Esophagus squamous epithelium (tissue), 5 donors: ENCODE results near the gene DENND10. TPM values are rescaled to one million over a fixed set of nuclear protein-coding genes. Genes with fewer than 3 reads are reported as not detected.

Experiments
- DNase-seq: peaks from one replicate; lab custom pipeline; 2025; lab: John Stamatoyannopoulos, UW
- H3K27ac ChIP-seq, 4 donors: fragments of 200-600 bp; sonication (generic); one replicate each; pipeline ENCODE4 v1.5.1; 2016 to 2019; ENCODE audit warnings: mild to moderate bottlenecking in 1 of 4
- H3K27me3 ChIP-seq, 4 donors: fragments of 200-600 bp; sonication (generic); 1 replicate in 3 of 4; 2 replicates in 1 of 4; pipeline versions ENCODE4 v1.5.1 to v1.6.0; 2017 to 2021; ENCODE audit warnings: antibody characterized with exemption in 1 of 4
- H3K36me3 ChIP-seq, 3 donors: fragments of 200-600 bp; sonication (generic); one replicate each; pipeline ENCODE4 v1.5.1; 2016 to 2019
- H3K4me1 ChIP-seq, 3 donors: fragments of 200-600 bp; sonication (generic); one replicate each; pipeline ENCODE4 v1.5.1; 2017 to 2019
- H3K4me3 ChIP-seq, 4 donors: fragments of 200-600 bp; sonication (generic); 1 replicate in 3 of 4; 2 replicates in 1 of 4; pipeline ENCODE4 v1.5.1; 2016 to 2019; ENCODE audit warnings: mild to moderate bottlenecking in 2 of 4, moderate library complexity in 1 of 4
- H3K9me3 ChIP-seq, 3 donors: fragments of 200-600 bp; sonication (generic); one replicate each; pipeline ENCODE4 v1.5.1; 2016 to 2019
- POLR2A ChIP-seq, 4 donors: fragments of 450-650 bp; IDR thresholded peaks; one replicate each; pipeline ENCODE4 v1.6.1; 2017; ENCODE audit warnings: antibody characterized with exemption in 4 of 4, mild to moderate bottlenecking in 4 of 4, moderate library complexity in 3 of 4
- WGBS, 2 donors: methylation state at CpG; one replicate each; pipeline ENCODE4 v1.1.5; 2018; 5-methylcytosine and 5-hydroxymethylcytosine counted together
- intact Hi-C: fragments of 100-400 bp; cut with DNase I; formaldehyde crosslinking; loops from one replicate; pipeline ENCODE4 v1.15.0; 2022
- total RNA-seq, 4 donors: library from RNA; depleted of rRNA; stranded (reverse); fragments of >200 nt; gene quantifications; one replicate each; pipeline ENCODE4 v1.1.0, GENCODE V29; 2016
- TF ChIP-seq, protein P1 (sequence below), 6 experiments: fragments of 450-650 bp in 4 of 6; fragments of 200-600 bp in 2 of 6; sonication (generic) in 2 of 6; IDR thresholded peaks; one replicate each; pipeline ENCODE4 v1.5.1; 2016 to 2019; ENCODE audit warnings: antibody characterized with exemption in 6 of 6, mild to moderate bottlenecking in 4 of 6, moderate library complexity in 4 of 6
- donor health status: DM: yes; HTN: yes; CAD: no.

The DENND10 gene
- total RNA-seq, 4 donors from 2014 or later, result 20.8 to 43.6 (median 37.1) TPM

DNA sequence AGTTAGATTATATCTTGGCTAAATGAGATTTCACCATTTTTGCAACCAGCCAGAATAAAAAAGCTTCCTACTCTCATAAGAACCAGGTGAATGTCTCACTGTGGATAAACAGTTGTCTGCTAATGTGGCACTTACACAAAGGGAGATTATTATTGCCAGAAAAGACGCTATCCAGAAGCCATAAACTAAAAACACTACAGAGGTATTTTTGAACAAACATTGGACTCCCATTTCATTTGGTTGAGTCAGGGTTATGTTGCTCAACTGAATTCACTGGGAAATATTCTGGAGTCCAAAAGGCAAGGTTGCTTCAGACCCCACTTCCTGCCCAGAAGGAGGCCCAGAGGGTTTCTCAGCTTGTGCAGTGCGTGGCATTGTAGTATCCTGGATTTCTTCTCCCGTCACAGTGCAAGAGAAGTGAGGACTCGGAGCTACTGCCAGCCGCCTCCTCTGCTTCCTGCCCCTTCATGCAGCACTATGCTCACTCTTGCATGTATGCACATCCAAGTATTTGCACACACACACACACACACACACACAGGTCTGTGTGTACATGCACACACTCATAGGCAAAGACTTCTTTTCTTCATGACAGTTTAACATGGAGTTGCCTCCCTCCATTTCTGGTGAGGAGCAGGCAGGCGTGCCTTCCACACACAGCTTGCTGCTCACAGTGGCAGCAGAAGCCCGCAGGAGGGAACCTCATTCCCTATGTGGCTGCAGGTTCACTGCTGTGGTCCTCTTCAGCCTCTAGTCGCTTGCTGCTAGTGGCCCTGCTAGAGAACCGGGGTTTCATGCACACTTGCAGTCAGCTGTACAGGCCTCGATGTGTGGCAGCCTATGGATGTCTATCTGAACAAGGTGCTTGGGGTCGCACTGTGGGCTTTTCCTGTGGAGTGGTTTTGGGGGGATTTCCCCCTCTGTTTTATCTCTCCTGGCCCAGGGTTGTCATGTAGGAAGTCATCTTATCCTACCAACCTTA lies 10.1 kb downstream of the DENND10 start:
- TF ChIP-seq, protein P1, sequence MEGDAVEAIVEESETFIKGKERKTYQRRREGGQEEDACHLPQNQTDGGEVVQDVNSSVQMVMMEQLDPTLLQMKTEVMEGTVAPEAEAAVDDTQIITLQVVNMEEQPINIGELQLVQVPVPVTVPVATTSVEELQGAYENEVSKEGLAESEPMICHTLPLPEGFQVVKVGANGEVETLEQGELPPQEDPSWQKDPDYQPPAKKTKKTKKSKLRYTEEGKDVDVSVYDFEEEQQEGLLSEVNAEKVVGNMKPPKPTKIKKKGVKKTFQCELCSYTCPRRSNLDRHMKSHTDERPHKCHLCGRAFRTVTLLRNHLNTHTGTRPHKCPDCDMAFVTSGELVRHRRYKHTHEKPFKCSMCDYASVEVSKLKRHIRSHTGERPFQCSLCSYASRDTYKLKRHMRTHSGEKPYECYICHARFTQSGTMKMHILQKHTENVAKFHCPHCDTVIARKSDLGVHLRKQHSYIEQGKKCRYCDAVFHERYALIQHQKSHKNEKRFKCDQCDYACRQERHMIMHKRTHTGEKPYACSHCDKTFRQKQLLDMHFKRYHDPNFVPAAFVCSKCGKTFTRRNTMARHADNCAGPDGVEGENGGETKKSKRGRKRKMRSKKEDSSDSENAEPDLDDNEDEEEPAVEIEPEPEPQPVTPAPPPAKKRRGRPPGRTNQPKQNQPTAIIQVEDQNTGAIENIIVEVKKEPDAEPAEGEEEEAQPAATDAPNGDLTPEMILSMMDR (IDR thresholded peaks at IDR 0.05), result no peak
- TF ChIP-seq POLR2A (IDR thresholded peaks at IDR 0.05), result no peak
- WGBS, 2 donors, result 76 to 81% methylated on average over 7 to 11 of the region's 11 CpGs

DNA sequence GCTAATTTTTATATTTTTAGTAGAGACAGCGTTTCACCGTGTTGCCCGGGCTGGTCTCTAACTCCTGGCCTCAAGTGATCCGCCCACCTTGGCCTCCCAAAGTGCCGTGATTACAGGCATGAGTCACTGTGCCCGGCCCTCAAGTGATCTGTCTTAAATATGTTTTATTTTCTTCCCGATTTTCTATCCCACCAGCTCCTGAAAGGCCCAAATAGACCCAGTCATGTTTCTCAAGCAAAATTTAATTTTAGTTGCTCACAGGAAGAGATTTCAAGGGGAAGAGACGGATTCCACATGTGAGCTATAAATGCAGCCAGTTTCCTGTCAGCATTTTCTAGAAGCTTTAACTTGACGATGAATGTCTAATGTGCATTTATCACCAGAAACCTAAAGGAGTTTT lies 12.0 kb downstream of the DENND10 start:
- H3K36me3 ChIP-seq, result peaks cover under 1 to 97% (median 29%) of the 10 kb centered on the region in 3 donors
- no peaks in the 10 kb centered on the region for H3K4me1 ChIP-seq
- H3K4me3 ChIP-seq, result no peak overlapping the region
- H3K27ac ChIP-seq, result no peak overlapping the region
- no peaks in the 10 kb centered on the region for H3K9me3 ChIP-seq
- H3K27me3 ChIP-seq, result no peaks in the 10 kb centered on the region
- intact Hi-C loops, result no loop called here
- 74 to 88% methylated on average over 9 of the region's 9 CpGs for WGBS, 2 donors
- TF ChIP-seq POLR2A (IDR thresholded peaks at IDR 0.05), result no peak
- TF ChIP-seq, protein P1 (IDR thresholded peaks at IDR 0.05), result no peak
- DNase-seq, result no peak

More for the DNA sequence above, 10.1 kb downstream of the DENND10 start:
- intact Hi-C loops, result no loop called here
- no peaks in the 10 kb centered on the region for H3K4me1 ChIP-seq
- H3K4me3 ChIP-seq, result no peak overlapping the region
- H3K27me3 ChIP-seq, result no peaks in the 10 kb centered on the region
- H3K9me3 ChIP-seq, result no peaks in the 10 kb centered on the region
- H3K27ac ChIP-seq, result no peak overlapping the region
- peaks cover 4 to 97% (median 25%) of the 10 kb centered on the region in 3 donors for H3K36me3 ChIP-seq
- DNase-seq, result no peak

DNA sequence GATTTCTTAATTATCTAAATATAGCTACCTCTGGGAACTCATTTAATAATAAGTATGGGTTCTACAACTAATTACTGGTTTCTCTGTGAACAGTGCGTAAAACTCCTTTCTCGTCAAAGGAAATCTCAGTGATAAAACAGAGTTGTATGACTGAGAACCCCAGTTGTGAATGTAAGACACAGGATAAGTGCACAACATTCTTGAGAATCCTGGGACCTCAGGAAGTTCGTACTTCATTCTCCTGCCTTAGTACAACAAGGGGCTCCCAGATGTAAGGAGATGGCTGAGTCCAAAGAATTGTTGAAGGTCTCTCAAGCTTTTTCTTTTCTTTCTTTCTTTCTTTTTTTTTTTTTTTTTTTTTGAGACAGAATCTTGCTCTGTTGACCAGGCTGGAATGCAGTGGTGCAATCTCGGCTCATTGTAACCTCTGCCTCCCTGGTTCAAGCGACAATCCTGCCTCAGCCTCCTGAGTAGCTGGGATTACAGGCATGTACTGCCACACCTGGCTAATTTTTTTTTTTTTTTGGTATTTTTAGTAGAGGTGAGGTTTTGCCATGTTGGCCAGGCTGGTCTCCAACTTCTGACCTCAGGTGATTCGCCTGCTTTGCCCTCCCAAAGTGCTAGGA lies 12.5 kb downstream of the DENND10 start:
- DNase-seq, result no peak
- H3K9me3 ChIP-seq, result no peaks in the 10 kb centered on the region
- no peak overlapping the region for H3K27ac ChIP-seq
- no peaks in the 10 kb centered on the region for H3K4me1 ChIP-seq
- H3K27me3 ChIP-seq, result no peaks in the 10 kb centered on the region
- intact Hi-C loops, result no loop called here
- WGBS, 2 donors, result 91 to 93% methylated on average over 6 of the region's 6 CpGs
- peaks cover 0 to 97% (median 33%) of the 10 kb centered on the region in 3 donors for H3K36me3 ChIP-seq
- no peak for TF ChIP-seq POLR2A (IDR thresholded peaks at IDR 0.05)
- TF ChIP-seq, protein P1 (IDR thresholded peaks at IDR 0.05), result no peak
- no peak overlapping the region for H3K4me3 ChIP-seq

DNA sequence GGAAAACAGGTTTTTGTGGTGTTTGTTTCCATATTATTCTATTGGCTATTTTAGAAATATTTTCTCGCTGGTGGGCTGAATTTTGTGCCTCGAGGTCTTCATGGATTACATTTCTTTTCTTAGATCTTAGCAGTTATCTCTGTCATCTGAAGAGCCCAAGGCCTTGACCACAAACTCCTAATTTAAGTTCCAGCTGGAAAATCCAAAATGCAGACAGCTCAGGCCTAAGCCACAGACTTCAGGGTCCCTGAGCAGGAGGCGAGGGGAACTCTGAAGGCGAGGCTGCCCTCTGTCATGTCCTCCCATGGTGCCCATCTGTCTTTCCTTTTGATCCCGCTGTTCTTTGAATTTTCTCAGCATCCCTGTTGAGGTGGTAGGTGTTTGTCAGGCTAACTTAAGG lies 14.3 kb downstream of the DENND10 start:
- intact Hi-C loops, result no loop called here
- H3K36me3 ChIP-seq, result peaks cover 4 to 97% (median 43%) of the 10 kb centered on the region in 3 donors
- 94 to 95% methylated on average over 2 to 5 of the region's 5 CpGs for WGBS, 2 donors

More for the DNA sequence above, 14.3 kb downstream of the DENND10 start:
- H3K9me3 ChIP-seq, result no peaks in the 10 kb centered on the region
- H3K4me3 ChIP-seq, result no peak overlapping the region
- TF ChIP-seq POLR2A (IDR thresholded peaks at IDR 0.05), result no peak
- TF ChIP-seq, protein P1 (IDR thresholded peaks at IDR 0.05), result no peak
- no peaks in the 10 kb centered on the region for H3K27me3 ChIP-seq
- no peak overlapping the region for H3K27ac ChIP-seq
- H3K4me1 ChIP-seq, result no peaks in the 10 kb centered on the region
- DNase-seq, result no peak
